ENCODE data around the gene CHID1.

DNA sequence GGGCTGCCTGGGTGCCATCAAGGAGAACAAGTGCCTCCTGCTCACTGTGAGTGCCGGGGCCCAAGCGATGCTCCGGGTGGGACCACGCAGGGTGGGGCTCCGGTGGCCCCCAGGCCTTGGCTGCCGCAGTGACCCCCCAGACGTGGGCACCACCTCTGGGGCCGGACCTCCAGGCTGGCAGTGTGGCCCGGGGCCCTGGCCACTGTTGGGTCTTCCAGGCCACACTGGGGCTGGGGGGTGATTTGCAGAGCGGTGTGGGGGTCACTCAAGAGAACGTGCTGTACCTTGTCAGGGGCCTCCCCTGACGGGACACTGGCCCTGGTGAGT, 48.0 kb downstream of the CHID1 start:
- TF ChIP-seq, protein P1, sequence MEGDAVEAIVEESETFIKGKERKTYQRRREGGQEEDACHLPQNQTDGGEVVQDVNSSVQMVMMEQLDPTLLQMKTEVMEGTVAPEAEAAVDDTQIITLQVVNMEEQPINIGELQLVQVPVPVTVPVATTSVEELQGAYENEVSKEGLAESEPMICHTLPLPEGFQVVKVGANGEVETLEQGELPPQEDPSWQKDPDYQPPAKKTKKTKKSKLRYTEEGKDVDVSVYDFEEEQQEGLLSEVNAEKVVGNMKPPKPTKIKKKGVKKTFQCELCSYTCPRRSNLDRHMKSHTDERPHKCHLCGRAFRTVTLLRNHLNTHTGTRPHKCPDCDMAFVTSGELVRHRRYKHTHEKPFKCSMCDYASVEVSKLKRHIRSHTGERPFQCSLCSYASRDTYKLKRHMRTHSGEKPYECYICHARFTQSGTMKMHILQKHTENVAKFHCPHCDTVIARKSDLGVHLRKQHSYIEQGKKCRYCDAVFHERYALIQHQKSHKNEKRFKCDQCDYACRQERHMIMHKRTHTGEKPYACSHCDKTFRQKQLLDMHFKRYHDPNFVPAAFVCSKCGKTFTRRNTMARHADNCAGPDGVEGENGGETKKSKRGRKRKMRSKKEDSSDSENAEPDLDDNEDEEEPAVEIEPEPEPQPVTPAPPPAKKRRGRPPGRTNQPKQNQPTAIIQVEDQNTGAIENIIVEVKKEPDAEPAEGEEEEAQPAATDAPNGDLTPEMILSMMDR (IDR thresholded peaks at IDR 0.05), result no peak
- TF ChIP-seq POLR2A (IDR thresholded peaks at IDR 0.05; ENCODE audit: low read depth) (no peak), EP300 (IDR thresholded peaks at IDR 0.05) (no peak)

All from esophagus muscularis mucosa (tissue), 4 donors.